ENCODE results near the gene CADPS.

CADPS gene

DNA sequence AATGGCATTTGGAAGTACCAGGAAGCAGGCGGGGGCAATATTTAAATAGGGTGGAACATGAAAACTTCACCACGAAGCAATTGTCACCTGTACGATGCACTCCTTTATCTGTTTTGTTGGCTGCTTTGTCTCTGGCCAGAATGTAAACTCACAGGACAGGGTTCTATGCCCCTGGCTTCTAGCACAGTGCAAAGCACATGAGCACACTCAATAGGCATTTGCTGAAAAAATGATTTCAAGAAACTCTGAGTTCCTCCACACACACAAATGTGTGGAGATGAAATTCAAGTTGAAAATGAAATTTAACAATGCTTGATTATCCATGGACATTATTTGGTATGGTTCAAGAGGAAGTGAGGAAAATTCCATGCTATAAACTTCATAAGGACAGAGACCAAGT lies 272.2 kb downstream of the CADPS start:
- Histone ChIP-seq H3K4me2 (ENCODE audit: low read length) (no peak overlapping the region), H3K27me3 (ENCODE audit: insufficient read depth, low read length) (no peaks in the 10 kb centered on the region), H3K9me2 (ENCODE audit: low read depth, low read length) (no peaks in the 10 kb centered on the region), H3K9ac (ENCODE audit: low read length) (no peak overlapping the region), H3K36me3 (ENCODE audit: insufficient read depth, low read length) (no peaks in the 10 kb centered on the region), H3K4me3 (ENCODE audit: low read depth, low read length, poor library complexity, severe bottlenecking) (no peak overlapping the region), H3K4me1 (ENCODE audit: insufficient read depth, low read length, severe bottlenecking) (no peaks in the 10 kb centered on the region), H3K27ac (ENCODE audit: low read depth, low read length, poor library complexity, severe bottlenecking) (no peak overlapping the region), H4K20me1 (ENCODE audit: insufficient read depth, low read length) (no peaks in the 10 kb centered on the region), H3K79me2 (ENCODE audit: insufficient read depth, low read length) (no peaks in the 10 kb centered on the region), H3F3A (ENCODE audit: insufficient read depth, low read length) (no peaks in the 10 kb centered on the region), H2AFZ (ENCODE audit: low read length) (no peak overlapping the region), H3K9me3 (ENCODE audit: low read length) (no peaks in the 10 kb centered on the region)
- TF ChIP-seq, protein P1, sequence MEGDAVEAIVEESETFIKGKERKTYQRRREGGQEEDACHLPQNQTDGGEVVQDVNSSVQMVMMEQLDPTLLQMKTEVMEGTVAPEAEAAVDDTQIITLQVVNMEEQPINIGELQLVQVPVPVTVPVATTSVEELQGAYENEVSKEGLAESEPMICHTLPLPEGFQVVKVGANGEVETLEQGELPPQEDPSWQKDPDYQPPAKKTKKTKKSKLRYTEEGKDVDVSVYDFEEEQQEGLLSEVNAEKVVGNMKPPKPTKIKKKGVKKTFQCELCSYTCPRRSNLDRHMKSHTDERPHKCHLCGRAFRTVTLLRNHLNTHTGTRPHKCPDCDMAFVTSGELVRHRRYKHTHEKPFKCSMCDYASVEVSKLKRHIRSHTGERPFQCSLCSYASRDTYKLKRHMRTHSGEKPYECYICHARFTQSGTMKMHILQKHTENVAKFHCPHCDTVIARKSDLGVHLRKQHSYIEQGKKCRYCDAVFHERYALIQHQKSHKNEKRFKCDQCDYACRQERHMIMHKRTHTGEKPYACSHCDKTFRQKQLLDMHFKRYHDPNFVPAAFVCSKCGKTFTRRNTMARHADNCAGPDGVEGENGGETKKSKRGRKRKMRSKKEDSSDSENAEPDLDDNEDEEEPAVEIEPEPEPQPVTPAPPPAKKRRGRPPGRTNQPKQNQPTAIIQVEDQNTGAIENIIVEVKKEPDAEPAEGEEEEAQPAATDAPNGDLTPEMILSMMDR (IDR thresholded peaks at IDR 0.05; ENCODE audit: low read length), result no peak
- no peak for TF ChIP-seq EZH2 (IDR thresholded peaks at IDR 0.05; ENCODE audit: borderline replicate concordance, low read length)

GRCh38 chr3:62602129-62602770 lies 273.0 kb downstream of the CADPS start:
- no peaks in the 10 kb centered on the region for H3F3A ChIP-seq (ENCODE audit: insufficient read depth, low read length)
- no peak overlapping the region for H3K9ac ChIP-seq (ENCODE audit: low read length)

GRCh38 chr3:62601238-62602070 lies 273.8 kb downstream of the CADPS start:
- H3F3A ChIP-seq (ENCODE audit: insufficient read depth, low read length), result no peaks in the 10 kb centered on the region
- H3K79me2 ChIP-seq (ENCODE audit: insufficient read depth, low read length), result no peaks in the 10 kb centered on the region
- no peaks in the 10 kb centered on the region for H3K9me3 ChIP-seq (ENCODE audit: low read length)
- H3K27ac ChIP-seq (ENCODE audit: low read depth, low read length, poor library complexity, severe bottlenecking), result no peak overlapping the region
- no peaks in the 10 kb centered on the region for H3K27me3 ChIP-seq (ENCODE audit: insufficient read depth, low read length)
- H4K20me1 ChIP-seq (ENCODE audit: insufficient read depth, low read length), result no peaks in the 10 kb centered on the region
- no peak overlapping the region for H3K4me2 ChIP-seq (ENCODE audit: low read length)
- H3K4me3 ChIP-seq (ENCODE audit: low read depth, low read length, poor library complexity, severe bottlenecking), result no peak overlapping the region
- TF ChIP-seq, protein P1 (IDR thresholded peaks at IDR 0.05; ENCODE audit: low read length), result no peak
- no peak for TF ChIP-seq EZH2 (IDR thresholded peaks at IDR 0.05; ENCODE audit: borderline replicate concordance, low read length)
- H2AFZ ChIP-seq (ENCODE audit: low read length), result no peak overlapping the region
- H3K9me2 ChIP-seq (ENCODE audit: low read depth, low read length), result no peaks in the 10 kb centered on the region
- H3K9ac ChIP-seq (ENCODE audit: low read length), result no peak overlapping the region
- no peaks in the 10 kb centered on the region for H3K36me3 ChIP-seq (ENCODE audit: insufficient read depth, low read length)
- no peaks in the 10 kb centered on the region for H3K4me1 ChIP-seq (ENCODE audit: insufficient read depth, low read length, severe bottlenecking)

More at GRCh38 chr3:62602129-62602770, 273.0 kb downstream of the CADPS start:
- no peaks in the 10 kb centered on the region for H4K20me1 ChIP-seq (ENCODE audit: insufficient read depth, low read length)
- H2AFZ ChIP-seq (ENCODE audit: low read length), result no peak overlapping the region
- H3K9me2 ChIP-seq (ENCODE audit: low read depth, low read length), result no peaks in the 10 kb centered on the region
- no peak overlapping the region for H3K27ac ChIP-seq (ENCODE audit: low read depth, low read length, poor library complexity, severe bottlenecking)
- H3K4me3 ChIP-seq (ENCODE audit: low read depth, low read length, poor library complexity, severe bottlenecking), result no peak overlapping the region
- TF ChIP-seq, protein P1 (IDR thresholded peaks at IDR 0.05; ENCODE audit: low read length), result no peak
- TF ChIP-seq EZH2 (IDR thresholded peaks at IDR 0.05; ENCODE audit: borderline replicate concordance, low read length), result no peak
- no peaks in the 10 kb centered on the region for H3K36me3 ChIP-seq (ENCODE audit: insufficient read depth, low read length)
- H3K79me2 ChIP-seq (ENCODE audit: insufficient read depth, low read length), result no peaks in the 10 kb centered on the region
- no peaks in the 10 kb centered on the region for H3K9me3 ChIP-seq (ENCODE audit: low read length)
- H3K4me2 ChIP-seq (ENCODE audit: low read length), result no peak overlapping the region
- no peaks in the 10 kb centered on the region for H3K4me1 ChIP-seq (ENCODE audit: insufficient read depth, low read length, severe bottlenecking)
- H3K27me3 ChIP-seq (ENCODE audit: insufficient read depth, low read length), result no peaks in the 10 kb centered on the region

Measured in OCI-LY1 (cell line).